ENCODE results near the gene HADHB.

- TF ChIP-seq, protein P1, sequence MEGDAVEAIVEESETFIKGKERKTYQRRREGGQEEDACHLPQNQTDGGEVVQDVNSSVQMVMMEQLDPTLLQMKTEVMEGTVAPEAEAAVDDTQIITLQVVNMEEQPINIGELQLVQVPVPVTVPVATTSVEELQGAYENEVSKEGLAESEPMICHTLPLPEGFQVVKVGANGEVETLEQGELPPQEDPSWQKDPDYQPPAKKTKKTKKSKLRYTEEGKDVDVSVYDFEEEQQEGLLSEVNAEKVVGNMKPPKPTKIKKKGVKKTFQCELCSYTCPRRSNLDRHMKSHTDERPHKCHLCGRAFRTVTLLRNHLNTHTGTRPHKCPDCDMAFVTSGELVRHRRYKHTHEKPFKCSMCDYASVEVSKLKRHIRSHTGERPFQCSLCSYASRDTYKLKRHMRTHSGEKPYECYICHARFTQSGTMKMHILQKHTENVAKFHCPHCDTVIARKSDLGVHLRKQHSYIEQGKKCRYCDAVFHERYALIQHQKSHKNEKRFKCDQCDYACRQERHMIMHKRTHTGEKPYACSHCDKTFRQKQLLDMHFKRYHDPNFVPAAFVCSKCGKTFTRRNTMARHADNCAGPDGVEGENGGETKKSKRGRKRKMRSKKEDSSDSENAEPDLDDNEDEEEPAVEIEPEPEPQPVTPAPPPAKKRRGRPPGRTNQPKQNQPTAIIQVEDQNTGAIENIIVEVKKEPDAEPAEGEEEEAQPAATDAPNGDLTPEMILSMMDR (IDR thresholded peaks at IDR 0.05; ENCODE audit: insufficient read depth, low read length, poor library complexity, severe bottlenecking): no peak
- no peak for TF ChIP-seq EZH2phosphoT487 (conservative IDR thresholded peaks at IDR 0.05; ENCODE audit: low read length)
These were observed 15.1 kb upstream of the HADHB start for GRCh38 chr2:26229595-26229994.

Measured in SU-DHL-6 (cell line).